Tibial artery (tissue), 4 donors: ENCODE results near the gene LSP1.

Experiments used
- DNase-seq, 2 donors: peaks; one replicate each; pipeline ENCODE4 v3.0.0-alpha.2; 2019
- H3K27ac ChIP-seq, 2 donors: fragments of 200-600 bp; sonication (generic) in 1 of 2; 1 replicate in 1 of 2; 2 replicates in 1 of 2; pipeline ENCODE4 v1.5.1; 2018 to 2019; ENCODE audit warnings: mild to moderate bottlenecking in 1 of 2
- H3K27me3 ChIP-seq, 2 donors: fragments of 200-600 bp; sonication (generic) in 1 of 2; one replicate each; pipeline versions ENCODE4 v1.5.1 to v1.6.0; 2016 to 2019
- H3K36me3 ChIP-seq, 3 donors: fragments of 200-600 bp; sonication (generic) in 2 of 3; one replicate each; pipeline ENCODE4 v1.5.1; 2016 to 2019; ENCODE audit warnings: mild to moderate bottlenecking in 2 of 3
- H3K4me1 ChIP-seq, 4 donors: fragments of 200-600 bp; sonication (generic) in 2 of 4; 1 replicate in 3 of 4; 2 replicates in 1 of 4; pipeline ENCODE4 v1.5.1; 2016 to 2019
- H3K4me3 ChIP-seq, 2 donors: fragments of 200-600 bp; sonication (generic) in 1 of 2; 1 replicate in 1 of 2; 2 replicates in 1 of 2; pipeline ENCODE4 v1.5.1; 2018 to 2019; ENCODE audit warnings: mild to moderate bottlenecking in 2 of 2
- H3K9me3 ChIP-seq, 3 donors: fragments of 200-600 bp; sonication (generic) in 1 of 3; one replicate each; pipeline ENCODE4 v1.5.1; 2016 to 2019
- CTCF ChIP-seq, 2 experiments: fragments of 200-600 bp in 1 of 2; fragments of 450-650 bp in 1 of 2; IDR thresholded peaks; one replicate each; pipeline ENCODE4 v1.5.1; 2017 to 2019; ENCODE audit warnings: antibody characterized with exemption in 2 of 2, mild to moderate bottlenecking in 1 of 2, moderate library complexity in 1 of 2
- intact Hi-C: fragments of 100-400 bp; cut with DNase I; formaldehyde crosslinking; loops from one replicate; pipeline ENCODE4 v1.15.0; 2023; ENCODE audit warnings: low total_unique reads

LSP1 gene

GRCh38 chr11:1928891-1929541 is 76.1 kb downstream of the LSP1 start:
- Histone ChIP-seq H3K27me3 (peaks cover 0 to 4% of the 10 kb centered on the region in 2 donors), H3K4me3 (no peak overlapping the region), H3K4me1 (peaks cover 0 to 12% (median 5%) of the 10 kb centered on the region in 4 donors), H3K9me3 (no peaks in the 10 kb centered on the region), H3K36me3 (no peaks in the 10 kb centered on the region), H3K27ac (peak overlapping the region in 1 of 2 donors; percentile 3)
- DNase-seq = no peak
- intact Hi-C loops = no loop called here
- TF ChIP-seq CTCF (IDR thresholded peaks at IDR 0.05) = no peak

GRCh38 chr11:1929621-1930461 is 77.0 kb downstream of the LSP1 start:
- DNase-seq = no peak
- H3K27ac ChIP-seq = no peak overlapping the region
- no peak overlapping the region for H3K4me3 ChIP-seq
- peaks cover 0 to 1% of the 10 kb centered on the region in 2 donors for H3K27me3 ChIP-seq
- no peaks in the 10 kb centered on the region for H3K36me3 ChIP-seq
- intact Hi-C loops = no loop called here
- TF ChIP-seq CTCF (IDR thresholded peaks at IDR 0.05) = no peak
- peaks cover 0 to 12% (median 5%) of the 10 kb centered on the region in 4 donors for H3K4me1 ChIP-seq
- no peaks in the 10 kb centered on the region for H3K9me3 ChIP-seq

- Histone ChIP-seq H3K27ac (peak overlapping the region in 1 of 2 donors; percentile 12), H3K4me1 (peaks cover 0 to 12% (median 5%) of the 10 kb centered on the region in 4 donors), H3K27me3 (no peaks in the 10 kb centered on the region), H3K9me3 (no peaks in the 10 kb centered on the region), H3K36me3 (no peaks in the 10 kb centered on the region), H3K4me3 (no peak overlapping the region)
- no peak for TF ChIP-seq CTCF (IDR thresholded peaks at IDR 0.05)
- no peak for DNase-seq
- intact Hi-C loops = no loop called here
Observed at GRCh38 chr11:1930462-1930830, 77.6 kb downstream of the LSP1 start.

- peak; percentile 41 to 78 for DNase-seq
- intact Hi-C loops = no loop called here
- Histone ChIP-seq H3K36me3 (no peaks in the 10 kb centered on the region), H3K27ac (peak overlapping the region in 1 of 2 donors; percentile 12), H3K4me3 (no peak overlapping the region), H3K9me3 (no peaks in the 10 kb centered on the region), H3K27me3 (no peaks in the 10 kb centered on the region), H3K4me1 (peaks cover 0 to 12% (median 5%) of the 10 kb centered on the region in 4 donors)
- no peak for TF ChIP-seq CTCF (IDR thresholded peaks at IDR 0.05)
Observed at GRCh38 chr11:1931341-1932104, 78.6 kb downstream of the LSP1 start.

GRCh38 chr11:1932105-1932480 is 79.2 kb downstream of the LSP1 start:
- Histone ChIP-seq H3K27ac (peak overlapping the region in 1 of 2 donors; percentile 12), H3K4me3 (no peak overlapping the region), H3K36me3 (no peaks in the 10 kb centered on the region), H3K9me3 (no peaks in the 10 kb centered on the region), H3K4me1 (peaks cover 0 to 12% (median 5%) of the 10 kb centered on the region in 4 donors), H3K27me3 (no peaks in the 10 kb centered on the region)
- intact Hi-C loops = no loop called here
- TF ChIP-seq CTCF (IDR thresholded peaks at IDR 0.05) = no peak
- no peak for DNase-seq
